Measurements from ENCODE around the gene WDR73.

DNA sequence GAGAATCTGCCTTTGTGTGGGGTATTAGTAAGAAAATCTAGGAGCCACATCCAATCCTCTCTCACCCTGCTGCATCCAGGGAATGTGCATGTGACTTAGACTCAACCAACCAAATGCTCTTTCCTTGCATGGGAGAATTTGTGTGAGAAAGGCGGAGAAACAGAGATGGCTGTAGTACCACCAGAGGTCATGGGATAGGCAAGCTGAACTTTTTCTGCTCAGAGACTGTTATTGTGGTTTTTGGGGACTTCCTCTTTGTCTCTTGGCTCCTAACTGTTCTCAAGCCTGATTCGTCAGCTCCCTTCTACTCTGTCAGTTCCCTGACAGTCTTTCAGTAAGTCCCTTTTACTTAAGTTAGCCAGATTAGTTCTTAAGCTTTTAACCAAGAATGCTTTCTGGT lies 55.8 kb downstream of the WDR73 start:
- TF ChIP-seq RXRA (IDR thresholded peaks at IDR 0.05; ENCODE audit: borderline replicate concordance, low read depth) (no peak), CTCF (IDR thresholded peaks at IDR 0.05) (no peak), POLR2AphosphoS5 (IDR thresholded peaks at IDR 0.05; ENCODE audit: low read depth, low read length) (no peak), RAD21 (IDR thresholded peaks at IDR 0.05; ENCODE audit: low read length) (no peak), RFX5 (IDR thresholded peaks at IDR 0.05; ENCODE audit: low read length) (no peak)
- TF ChIP-seq, protein P1, sequence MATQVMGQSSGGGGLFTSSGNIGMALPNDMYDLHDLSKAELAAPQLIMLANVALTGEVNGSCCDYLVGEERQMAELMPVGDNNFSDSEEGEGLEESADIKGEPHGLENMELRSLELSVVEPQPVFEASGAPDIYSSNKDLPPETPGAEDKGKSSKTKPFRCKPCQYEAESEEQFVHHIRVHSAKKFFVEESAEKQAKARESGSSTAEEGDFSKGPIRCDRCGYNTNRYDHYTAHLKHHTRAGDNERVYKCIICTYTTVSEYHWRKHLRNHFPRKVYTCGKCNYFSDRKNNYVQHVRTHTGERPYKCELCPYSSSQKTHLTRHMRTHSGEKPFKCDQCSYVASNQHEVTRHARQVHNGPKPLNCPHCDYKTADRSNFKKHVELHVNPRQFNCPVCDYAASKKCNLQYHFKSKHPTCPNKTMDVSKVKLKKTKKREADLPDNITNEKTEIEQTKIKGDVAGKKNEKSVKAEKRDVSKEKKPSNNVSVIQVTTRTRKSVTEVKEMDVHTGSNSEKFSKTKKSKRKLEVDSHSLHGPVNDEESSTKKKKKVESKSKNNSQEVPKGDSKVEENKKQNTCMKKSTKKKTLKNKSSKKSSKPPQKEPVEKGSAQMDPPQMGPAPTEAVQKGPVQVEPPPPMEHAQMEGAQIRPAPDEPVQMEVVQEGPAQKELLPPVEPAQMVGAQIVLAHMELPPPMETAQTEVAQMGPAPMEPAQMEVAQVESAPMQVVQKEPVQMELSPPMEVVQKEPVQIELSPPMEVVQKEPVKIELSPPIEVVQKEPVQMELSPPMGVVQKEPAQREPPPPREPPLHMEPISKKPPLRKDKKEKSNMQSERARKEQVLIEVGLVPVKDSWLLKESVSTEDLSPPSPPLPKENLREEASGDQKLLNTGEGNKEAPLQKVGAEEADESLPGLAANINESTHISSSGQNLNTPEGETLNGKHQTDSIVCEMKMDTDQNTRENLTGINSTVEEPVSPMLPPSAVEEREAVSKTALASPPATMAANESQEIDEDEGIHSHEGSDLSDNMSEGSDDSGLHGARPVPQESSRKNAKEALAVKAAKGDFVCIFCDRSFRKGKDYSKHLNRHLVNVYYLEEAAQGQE (IDR thresholded peaks at IDR 0.05; ENCODE audit: low read depth, low read length), result no peak

Data from SK-N-SH (cell line).